GM11168 (cell line): ENCODE data around the gene EIF2A.

Experiments used
- in situ Hi-C: fragments of 300-500 bp; cut with MboI; formaldehyde crosslinking; loops from one replicate; pipeline ENCODE4 v1.12.0; 2022; ENCODE audit warnings: low sequenced_read_pairs; ENCODE audit not compliant: unreplicated experiment

EIF2A gene

GRCh38 chr3:150540297-150540696, 6.3 kb upstream of the EIF2A start:
- in situ Hi-C loops, result no loop called here

GRCh38 chr3:150540991-150541390, 5.6 kb upstream of the EIF2A start:
- in situ Hi-C loops, result no loop called here

GRCh38 chr3:150543128-150543527, 3.5 kb upstream of the EIF2A start:
- in situ Hi-C loops, result no loop called here

GRCh38 chr3:150543531-150543930, 3.1 kb upstream of the EIF2A start:
- in situ Hi-C loops, result no loop called here

GRCh38 chr3:150544041-150544440, 2.5 kb upstream of the EIF2A start:
- in situ Hi-C loops, result no loop called here

- in situ Hi-C loops, result no loop called here
These were observed 1.9 kb upstream of the EIF2A start for GRCh38 chr3:150544726-150545125.

GRCh38 chr3:150545419-150546225, 965 bp upstream of the EIF2A start:
- in situ Hi-C loops, result no loop called here

- in situ Hi-C loops, result no loop called here
These were observed 606 bp downstream of the EIF2A start for GRCh38 chr3:150547045-150547741.

- in situ Hi-C loops, result no loop called here
These were observed 9.4 kb downstream of the EIF2A start for GRCh38 chr3:150555859-150556436.

GRCh38 chr3:150556792-150557191, 10.2 kb downstream of the EIF2A start:
- in situ Hi-C loops, result no loop called here

- in situ Hi-C loops, result no loop called here
These were observed 11.1 kb downstream of the EIF2A start for GRCh38 chr3:150557725-150558124.

GRCh38 chr3:150564243-150564642, 17.7 kb downstream of the EIF2A start:
- in situ Hi-C loops, result no loop called here

- in situ Hi-C loops, result no loop called here
These were observed 20.7 kb downstream of the EIF2A start for GRCh38 chr3:150567328-150567727.

- in situ Hi-C loops, result no loop called here
These were observed 31.3 kb downstream of the EIF2A start for GRCh38 chr3:150577855-150578254.

GRCh38 chr3:150581174-150581573, 34.6 kb downstream of the EIF2A start:
- in situ Hi-C loops, result no loop called here

- in situ Hi-C loops, result no loop called here
These were observed 36.0 kb downstream of the EIF2A start for GRCh38 chr3:150582620-150583019.

GRCh38 chr3:150583028-150583427, 36.4 kb downstream of the EIF2A start:
- in situ Hi-C loops, result no loop called here

GRCh38 chr3:150588027-150588830, 41.6 kb downstream of the EIF2A start:
- in situ Hi-C loops, result no loop called here

- in situ Hi-C loops, result no loop called here
These were observed 43.2 kb downstream of the EIF2A start for GRCh38 chr3:150589759-150590158.

- in situ Hi-C loops, result no loop called here
These were observed 47.6 kb downstream of the EIF2A start for GRCh38 chr3:150594150-150594549.

- in situ Hi-C loops, result no loop called here
These were observed 51.1 kb downstream of the EIF2A start for GRCh38 chr3:150597646-150598045.
